Stimulated activated naive B cell treated with anti-CD40 and anti-IgM and Interleukin-4, amounts not matched to agents 10 μg/mL and 1 μg/mL and 100 μg/mL, for 72 hours (primary cell): ENCODE measurements around the gene ARPC5.

Experiments
- ATAC-seq, 2 donors: fragments of 150-1000 bp; cut with Tn5 transposase; replicated peaks; 2 replicates each; pipeline ENCODE4 v1.10.0; 2021; ENCODE audit warnings: moderate library complexity in 1 of 2
- DNase-seq: peaks from one replicate; pipeline ENCODE4 v3.0.0; 2021
- H3K27ac Mint-ChIP-seq: one replicate; pipeline ENCODE4 v1.8.0; 2022; ENCODE audit warnings: mild to moderate bottlenecking, mixed read lengths
- H3K27me3 Mint-ChIP-seq, 2 donors: one replicate each; pipeline ENCODE4 v1.8.0; 2022; ENCODE audit warnings: mixed read lengths in 2 of 2
- H3K36me3 Mint-ChIP-seq, 2 donors: one replicate each; pipeline ENCODE4 v1.8.0; 2022; ENCODE audit warnings: mixed read lengths in 2 of 2, mild to moderate bottlenecking in 1 of 2
- H3K4me1 Mint-ChIP-seq, 2 donors: one replicate each; pipeline ENCODE4 v1.8.0; 2022; ENCODE audit warnings: mixed read lengths in 2 of 2, mild to moderate bottlenecking in 1 of 2
- H3K4me3 Mint-ChIP-seq, 2 donors: one replicate each; pipeline ENCODE4 v1.8.0; 2022; ENCODE audit warnings: mild to moderate bottlenecking in 2 of 2, mixed read lengths in 2 of 2, moderate library complexity in 1 of 2
- H3K9me3 Mint-ChIP-seq, 2 donors: one replicate each; pipeline ENCODE4 v1.8.0; 2022; ENCODE audit warnings: mixed read lengths in 2 of 2, mild to moderate bottlenecking in 1 of 2

ARPC5 gene

DNA sequence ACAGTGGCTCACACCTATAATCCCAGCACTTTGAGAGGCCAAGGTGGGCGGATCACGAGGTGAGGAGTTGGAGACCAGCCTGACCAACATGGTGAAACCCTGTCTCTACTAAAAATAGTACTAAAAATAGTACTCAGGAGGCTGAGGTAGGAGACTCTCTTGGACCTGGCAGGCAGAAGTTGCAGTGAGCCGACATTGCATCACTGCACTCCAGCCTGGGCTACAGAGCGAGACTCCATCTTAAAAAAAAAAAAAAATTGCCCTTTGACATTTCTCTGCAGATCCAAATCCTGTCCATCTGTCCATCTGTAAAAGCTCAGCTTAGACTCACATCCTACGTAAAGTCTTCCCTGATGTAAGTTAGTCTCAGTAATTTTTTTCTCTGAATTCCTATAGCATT lies 39.1 kb downstream of the ARPC5 start:
- Mint-ChIP-seq H3K4me1 (peaks cover 28 to 43% of the 10 kb centered on the region in 2 donors), H3K27ac (no peak overlapping the region), H3K36me3 (peaks cover 4 to 5% of the 10 kb centered on the region in 2 donors), H3K4me3 (no peak overlapping the region), H3K27me3 (no peaks in the 10 kb centered on the region), H3K9me3 (peaks cover 4 to 6% of the 10 kb centered on the region in 2 donors)
- ATAC-seq = no peak
- no peak for DNase-seq

DNA sequence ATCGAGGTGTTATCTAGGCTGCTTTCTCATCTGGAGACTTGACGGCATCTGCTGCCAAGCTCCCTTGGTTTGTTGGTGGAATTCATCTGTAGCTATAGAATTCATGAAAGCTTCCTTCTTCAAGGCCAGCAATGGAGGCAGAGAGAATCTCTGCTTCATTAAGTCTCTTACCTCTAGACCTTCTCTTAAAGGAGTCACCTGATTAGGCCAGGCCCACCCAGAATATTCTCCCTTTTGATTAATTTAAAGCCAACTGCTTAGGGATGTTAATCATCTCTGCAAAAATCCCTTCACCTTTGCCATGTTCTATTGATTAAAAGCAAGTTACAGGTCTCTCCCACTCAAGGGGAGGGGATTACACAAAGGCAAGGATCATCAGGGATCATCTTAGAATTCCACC lies 40.0 kb downstream of the ARPC5 start:
- DNase-seq (no peak), ATAC-seq (no peak)
- Mint-ChIP-seq H3K27me3 (no peaks in the 10 kb centered on the region), H3K4me3 (no peak overlapping the region), H3K9me3 (peaks cover 1 to 6% of the 10 kb centered on the region in 2 donors), H3K4me1 (peaks cover 31 to 49% of the 10 kb centered on the region in 2 donors), H3K36me3 (peaks cover 4 to 5% of the 10 kb centered on the region in 2 donors), H3K27ac (no peak overlapping the region)

DNA sequence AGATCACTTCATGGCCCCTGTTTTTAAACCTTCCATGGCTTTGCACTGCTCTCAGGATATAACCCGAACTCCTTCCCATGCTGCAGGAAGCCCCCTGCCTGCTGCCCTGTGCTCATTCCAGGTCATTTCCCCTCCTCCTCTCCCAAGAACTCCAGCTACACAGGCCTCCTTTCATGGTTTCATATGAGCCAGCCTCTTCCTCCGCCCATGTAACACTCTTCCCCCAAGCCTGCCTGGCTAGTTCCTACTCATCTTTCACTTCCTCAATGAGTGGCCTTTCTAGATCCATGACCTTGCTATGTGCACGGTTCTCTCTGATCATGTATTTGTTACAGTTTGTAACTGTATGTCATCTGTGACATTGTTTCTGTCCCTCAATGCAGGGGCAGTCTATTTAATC lies 42.2 kb downstream of the ARPC5 start:
- peaks cover 1 to 6% of the 10 kb centered on the region in 2 donors for H3K9me3 Mint-ChIP-seq
- H3K4me1 Mint-ChIP-seq = peaks cover 41 to 63% of the 10 kb centered on the region in 2 donors
- ATAC-seq (peak; percentile 63 to 68), DNase-seq (peak; percentile 51)
- H3K27ac Mint-ChIP-seq = peak overlapping the region; percentile 94
- H3K36me3 Mint-ChIP-seq = peaks cover 4 to 9% of the 10 kb centered on the region in 2 donors
- H3K4me3 Mint-ChIP-seq = peak overlapping the region; percentile 41 to 57
- no peaks in the 10 kb centered on the region for H3K27me3 Mint-ChIP-seq

DNA sequence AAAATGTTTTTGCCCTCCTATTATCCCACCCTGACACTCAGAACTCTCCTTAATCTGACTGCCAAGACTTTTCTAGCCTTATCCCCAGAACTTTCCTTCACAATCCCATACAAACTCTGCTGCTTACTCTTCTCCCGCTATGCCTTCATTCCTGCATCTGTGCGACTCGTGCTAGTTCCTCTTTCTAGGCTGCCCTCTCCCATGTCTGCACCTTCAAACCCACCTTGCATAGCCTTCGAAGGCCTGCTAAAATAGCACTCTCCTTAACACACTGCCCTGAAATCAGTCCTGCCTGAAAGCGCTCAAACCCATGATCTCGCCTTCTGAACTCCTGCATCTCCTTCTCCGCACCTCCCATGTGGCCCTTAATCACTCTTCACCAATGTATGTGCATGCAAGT lies 42.9 kb downstream of the ARPC5 start:
- Mint-ChIP-seq H3K27ac (peak overlapping the region; percentile 94), H3K36me3 (peaks cover 4 to 9% of the 10 kb centered on the region in 2 donors), H3K4me1 (peaks cover 38 to 57% of the 10 kb centered on the region in 2 donors), H3K27me3 (no peaks in the 10 kb centered on the region), H3K4me3 (peak overlapping the region; percentile 41 to 57), H3K9me3 (peaks cover 1 to 6% of the 10 kb centered on the region in 2 donors)
- no peak for ATAC-seq
- no peak for DNase-seq

DNA sequence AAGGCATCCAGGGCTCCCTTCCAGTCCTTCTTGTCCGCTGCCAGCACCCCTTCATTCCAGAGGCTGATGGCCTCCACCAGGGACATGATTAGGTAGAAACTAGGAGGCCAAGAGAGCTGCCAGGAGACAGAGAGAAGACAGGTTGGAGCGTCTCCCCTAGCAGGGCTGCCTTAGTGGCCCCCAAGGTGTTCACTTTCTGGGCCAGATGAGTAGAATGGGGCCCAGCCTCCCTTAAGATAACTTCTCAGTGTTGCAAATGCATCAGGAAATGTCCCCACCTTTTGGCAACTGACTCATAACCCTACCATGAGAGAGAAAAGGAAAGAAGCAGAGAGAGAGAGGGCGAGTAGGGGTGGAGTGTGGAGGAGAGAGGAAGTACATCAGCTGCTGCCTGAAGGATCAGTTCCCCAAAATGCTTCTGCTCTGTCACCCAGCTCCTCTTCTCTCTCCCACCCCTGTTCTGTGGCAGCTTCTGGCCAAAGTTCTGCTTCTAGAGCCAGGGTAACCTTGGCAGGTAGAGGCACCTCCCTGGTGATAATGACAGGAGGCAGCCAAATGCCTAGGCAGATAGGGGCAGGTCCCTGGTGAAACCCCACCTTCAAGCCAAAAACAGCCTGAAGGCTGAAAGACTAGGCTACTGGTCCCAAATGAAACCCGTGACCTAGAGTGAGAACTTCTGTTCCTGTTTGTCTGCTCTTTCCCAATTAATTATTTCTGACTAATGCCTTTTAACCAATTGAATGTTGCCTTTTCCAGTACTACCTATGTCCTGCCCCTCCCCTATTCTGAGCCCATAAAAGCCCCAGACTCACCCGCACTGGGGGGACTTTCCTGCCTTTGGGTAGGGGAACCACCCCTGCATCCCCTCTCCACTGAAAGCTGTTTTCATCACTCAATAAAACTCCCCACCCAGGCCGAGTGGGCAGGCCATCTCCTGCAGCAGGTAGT lies 45.1 kb downstream of the ARPC5 start, which contains the start of gene NCF2:
TSS of gene NCF2 (minus strand) at position 216 of the 948 bp plus-strand sequence. CDS start at position 86, 130 bp downstream.
- Mint-ChIP-seq H3K4me1 (peaks cover 43 to 63% of the 10 kb centered on the region in 2 donors), H3K27me3 (no peaks in the 10 kb centered on the region), H3K9me3 (peaks cover 1 to 6% of the 10 kb centered on the region in 2 donors), H3K27ac (peak within 1 kb of the TSS; percentile 96), H3K36me3 (peaks cover 17 to 22% of the 10 kb centered on the region in 2 donors), H3K4me3 (peak within 1 kb of the TSS; percentile 88 to 91)
- peak; percentile 83 to 88 for ATAC-seq
- DNase-seq = peak; percentile 90

DNA sequence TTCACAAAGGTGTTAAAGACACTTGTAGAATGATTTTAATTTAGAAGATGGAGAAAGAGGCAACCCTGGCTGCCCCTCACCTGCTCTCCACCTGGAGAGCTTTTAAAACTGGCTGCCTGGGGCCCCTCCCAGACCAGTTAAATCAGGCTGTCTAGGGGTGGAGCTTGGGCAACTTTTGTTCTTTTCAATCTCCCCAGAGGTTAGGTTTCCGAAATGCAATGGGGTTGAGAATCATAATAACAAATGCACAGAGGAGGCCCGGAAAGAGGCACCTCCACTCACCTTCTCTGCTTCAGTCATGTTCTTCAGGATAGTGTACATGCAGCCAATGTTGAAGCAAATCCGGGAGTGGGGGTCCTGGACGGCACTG lies 45.7 kb downstream of the ARPC5 start:
- peaks cover 0 to 6% of the 10 kb centered on the region in 2 donors for H3K9me3 Mint-ChIP-seq
- H3K36me3 Mint-ChIP-seq = peaks cover 19 to 27% of the 10 kb centered on the region in 2 donors
- DNase-seq (peak; percentile 25), ATAC-seq (peak; percentile 18 to 23)
- H3K4me3 Mint-ChIP-seq = peak overlapping the region; percentile 88 to 91
- no peaks in the 10 kb centered on the region for H3K27me3 Mint-ChIP-seq
- H3K4me1 Mint-ChIP-seq = peaks cover 46 to 70% of the 10 kb centered on the region in 2 donors
- peak overlapping the region; percentile 96 for H3K27ac Mint-ChIP-seq

DNA sequence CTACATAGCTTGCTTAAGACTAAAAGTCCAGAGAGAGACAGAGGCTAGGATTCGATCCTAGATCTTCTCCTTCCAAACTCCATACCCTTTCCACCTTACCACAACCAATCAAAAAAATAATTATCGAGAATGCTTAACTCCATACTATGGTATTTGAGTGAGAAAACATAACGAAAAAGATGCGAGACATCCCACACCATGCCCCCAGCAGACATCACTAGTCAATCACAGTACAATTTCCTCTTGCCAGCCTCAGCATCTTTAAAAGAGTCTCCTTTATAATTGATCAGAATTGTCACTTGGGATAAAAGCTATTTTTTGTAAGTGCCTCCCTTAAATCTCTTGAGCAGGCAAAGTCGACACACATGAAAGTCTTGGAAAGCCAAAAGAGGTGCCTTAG lies 46.2 kb downstream of the ARPC5 start:
- no peak for DNase-seq
- H3K4me1 Mint-ChIP-seq = peaks cover 49 to 75% of the 10 kb centered on the region in 2 donors
- no peaks in the 10 kb centered on the region for H3K27me3 Mint-ChIP-seq
- no peak for ATAC-seq
- peaks cover 20 to 32% of the 10 kb centered on the region in 2 donors for H3K36me3 Mint-ChIP-seq
- H3K27ac Mint-ChIP-seq = peak overlapping the region; percentile 96
- H3K9me3 Mint-ChIP-seq = peaks cover 0 to 6% of the 10 kb centered on the region in 2 donors
- peak overlapping the region; percentile 88 to 91 for H3K4me3 Mint-ChIP-seq

DNA sequence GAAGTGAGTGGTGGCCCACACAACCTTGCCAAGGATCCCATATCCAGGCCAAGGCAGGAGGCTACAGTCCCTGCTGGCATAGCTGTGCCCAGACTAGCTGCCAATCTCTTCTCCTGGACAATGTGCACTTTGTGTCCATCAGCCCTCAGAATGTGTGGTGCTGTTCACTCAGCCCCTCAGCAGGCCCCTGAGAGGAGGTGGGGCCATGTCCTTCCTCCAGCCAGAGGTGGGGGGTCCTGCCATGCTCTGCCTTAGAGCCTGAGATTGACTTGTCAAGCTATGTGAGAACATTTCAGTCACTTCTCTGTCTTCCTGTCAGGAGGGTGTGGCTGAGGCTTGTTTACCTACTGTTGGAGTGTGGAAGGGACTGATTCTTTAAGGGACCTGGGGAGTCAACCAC lies 46.8 kb downstream of the ARPC5 start:
- DNase-seq = no peak
- peak overlapping the region; percentile 88 to 91 for H3K4me3 Mint-ChIP-seq
- no peaks in the 10 kb centered on the region for H3K27me3 Mint-ChIP-seq
- peaks cover 47 to 73% of the 10 kb centered on the region in 2 donors for H3K4me1 Mint-ChIP-seq
- peaks cover 21 to 37% of the 10 kb centered on the region in 2 donors for H3K36me3 Mint-ChIP-seq
- H3K27ac Mint-ChIP-seq = peak overlapping the region; percentile 96
- peaks cover 0 to 6% of the 10 kb centered on the region in 2 donors for H3K9me3 Mint-ChIP-seq
- no peak for ATAC-seq

DNA sequence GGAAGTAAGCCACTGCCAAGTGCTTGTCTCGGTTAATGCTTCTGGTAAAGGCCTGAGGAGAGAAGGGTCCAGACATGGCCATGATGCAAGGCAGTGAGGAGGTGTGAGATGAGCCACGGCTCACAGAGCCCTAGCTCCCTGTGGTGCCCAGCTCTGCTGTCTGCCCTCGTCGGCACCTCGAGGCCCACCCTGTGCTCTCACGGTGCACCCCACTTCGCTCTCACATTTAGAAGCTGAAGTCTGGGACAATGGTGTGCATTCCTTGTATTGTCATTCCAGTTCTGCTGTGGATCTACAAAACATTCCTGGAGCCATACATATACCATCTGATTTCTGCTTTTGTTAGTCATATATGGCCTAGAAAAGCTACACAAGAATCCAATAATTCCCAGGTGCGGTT lies 48.7 kb downstream of the ARPC5 start:
- no peak overlapping the region for H3K27ac Mint-ChIP-seq
- no peaks in the 10 kb centered on the region for H3K27me3 Mint-ChIP-seq
- no peak overlapping the region for H3K4me3 Mint-ChIP-seq
- H3K4me1 Mint-ChIP-seq = peaks cover 43 to 71% of the 10 kb centered on the region in 2 donors
- H3K9me3 Mint-ChIP-seq = peaks cover 1 to 2% of the 10 kb centered on the region in 2 donors
- H3K36me3 Mint-ChIP-seq = peaks cover 31 to 49% of the 10 kb centered on the region in 2 donors
- ATAC-seq = no peak
- no peak for DNase-seq

DNA sequence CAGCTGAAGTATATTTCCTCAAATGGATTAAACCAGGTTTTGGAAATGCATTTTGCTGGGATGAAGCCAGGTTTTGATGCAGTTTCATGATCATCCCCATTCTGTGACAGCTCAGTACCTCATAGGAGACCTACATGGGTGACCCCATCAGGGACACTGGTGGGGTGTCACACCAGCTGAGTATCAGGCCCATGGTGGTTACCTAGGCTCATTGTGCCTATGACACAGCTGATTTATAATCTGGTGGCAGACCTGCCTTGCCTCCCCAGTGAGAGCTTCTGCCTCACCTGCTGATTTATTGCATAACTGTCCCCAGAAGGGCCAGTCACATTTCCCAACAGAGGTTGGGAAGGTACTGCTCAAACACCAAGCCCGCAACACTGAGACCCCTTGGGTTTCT lies 49.1 kb downstream of the ARPC5 start:
- Mint-ChIP-seq H3K9me3 (peaks cover 2 to 3% of the 10 kb centered on the region in 2 donors), H3K4me3 (no peak overlapping the region), H3K4me1 (peaks cover 45 to 71% of the 10 kb centered on the region in 2 donors), H3K27ac (no peak overlapping the region), H3K36me3 (peaks cover 34 to 52% of the 10 kb centered on the region in 2 donors), H3K27me3 (no peaks in the 10 kb centered on the region)
- no peak for ATAC-seq
- no peak for DNase-seq

DNA sequence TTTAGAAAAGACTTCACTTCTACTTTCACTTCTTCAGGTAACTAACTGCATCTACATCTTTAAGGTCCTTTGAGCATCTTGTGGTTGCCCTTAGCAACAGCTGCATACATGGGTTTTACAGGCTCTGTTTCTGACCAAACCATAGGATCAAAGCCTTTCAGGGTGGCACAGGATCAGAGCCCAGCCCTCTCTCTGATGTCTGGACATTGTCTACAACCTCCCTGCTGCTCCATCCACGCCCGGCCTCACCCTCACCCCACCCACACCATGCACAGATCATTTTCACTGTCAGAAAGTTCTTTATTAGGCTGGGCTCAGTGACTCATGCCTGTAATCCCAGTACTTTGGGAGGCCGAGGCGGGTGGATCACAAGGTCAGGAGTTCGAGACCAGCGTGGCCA lies 50.5 kb downstream of the ARPC5 start:
- H3K4me1 Mint-ChIP-seq = peaks cover 45 to 68% of the 10 kb centered on the region in 2 donors

DNA sequence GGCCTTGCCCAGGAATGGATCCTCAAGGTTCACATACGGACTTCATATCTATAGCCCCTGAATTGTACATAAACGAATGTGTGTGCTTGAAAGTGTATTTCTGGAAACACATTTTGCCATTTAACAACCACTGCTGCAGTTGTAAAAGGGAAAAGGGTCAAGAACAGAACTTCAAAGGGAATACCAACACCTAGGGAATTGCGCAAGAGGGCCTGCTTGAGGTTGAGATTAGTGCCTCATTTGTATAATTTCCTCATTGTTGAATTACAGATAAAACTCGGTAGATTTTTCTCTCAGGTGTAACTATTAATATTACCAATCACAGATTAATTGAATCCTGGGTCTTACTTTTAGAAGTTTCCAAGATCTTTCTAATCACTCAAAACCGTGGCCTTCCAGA lies 51.4 kb downstream of the ARPC5 start:
- DNase-seq = no peak
- H3K4me1 Mint-ChIP-seq = peaks cover 41 to 64% of the 10 kb centered on the region in 2 donors
- peaks cover 2 to 3% of the 10 kb centered on the region in 2 donors for H3K9me3 Mint-ChIP-seq
- H3K4me3 Mint-ChIP-seq = no peak overlapping the region
- H3K36me3 Mint-ChIP-seq = peaks cover 36 to 58% of the 10 kb centered on the region in 2 donors
- no peak overlapping the region for H3K27ac Mint-ChIP-seq
- no peak for ATAC-seq
- no peaks in the 10 kb centered on the region for H3K27me3 Mint-ChIP-seq

More for the DNA sequence above, 50.5 kb downstream of the ARPC5 start:
- Mint-ChIP-seq H3K36me3 (peaks cover 34 to 62% of the 10 kb centered on the region in 2 donors), H3K4me3 (no peak overlapping the region), H3K27me3 (no peaks in the 10 kb centered on the region), H3K9me3 (peaks cover 2 to 3% of the 10 kb centered on the region in 2 donors), H3K27ac (no peak overlapping the region)
- DNase-seq (no peak), ATAC-seq (no peak)

DNA sequence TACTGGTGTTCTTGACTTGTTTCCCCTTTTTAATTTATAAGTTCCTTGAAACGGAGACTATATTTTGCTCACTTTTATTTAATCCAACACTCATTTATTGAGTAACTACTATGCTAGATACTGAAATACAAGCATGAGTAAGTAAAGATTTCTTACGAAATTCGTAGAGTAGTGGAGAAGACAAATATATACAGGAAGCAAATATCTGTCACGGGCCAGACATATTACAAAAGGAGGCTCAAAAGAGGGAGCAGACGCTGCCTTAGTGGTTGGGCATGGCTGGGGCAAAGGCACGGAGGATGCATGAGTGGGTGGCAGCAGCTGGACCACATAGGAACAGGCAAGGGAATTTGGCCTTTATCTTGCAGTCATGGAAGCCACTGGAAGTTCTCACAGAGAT lies 52.1 kb downstream of the ARPC5 start:
- no peak for DNase-seq
- peaks cover 2 to 3% of the 10 kb centered on the region in 2 donors for H3K9me3 Mint-ChIP-seq
- H3K27ac Mint-ChIP-seq = peak overlapping the region; percentile 79
- H3K4me1 Mint-ChIP-seq = peaks cover 36 to 62% of the 10 kb centered on the region in 2 donors
- no peak for ATAC-seq
- H3K27me3 Mint-ChIP-seq = no peaks in the 10 kb centered on the region
- H3K4me3 Mint-ChIP-seq = no peak overlapping the region
- H3K36me3 Mint-ChIP-seq = peaks cover 42 to 61% of the 10 kb centered on the region in 2 donors

DNA sequence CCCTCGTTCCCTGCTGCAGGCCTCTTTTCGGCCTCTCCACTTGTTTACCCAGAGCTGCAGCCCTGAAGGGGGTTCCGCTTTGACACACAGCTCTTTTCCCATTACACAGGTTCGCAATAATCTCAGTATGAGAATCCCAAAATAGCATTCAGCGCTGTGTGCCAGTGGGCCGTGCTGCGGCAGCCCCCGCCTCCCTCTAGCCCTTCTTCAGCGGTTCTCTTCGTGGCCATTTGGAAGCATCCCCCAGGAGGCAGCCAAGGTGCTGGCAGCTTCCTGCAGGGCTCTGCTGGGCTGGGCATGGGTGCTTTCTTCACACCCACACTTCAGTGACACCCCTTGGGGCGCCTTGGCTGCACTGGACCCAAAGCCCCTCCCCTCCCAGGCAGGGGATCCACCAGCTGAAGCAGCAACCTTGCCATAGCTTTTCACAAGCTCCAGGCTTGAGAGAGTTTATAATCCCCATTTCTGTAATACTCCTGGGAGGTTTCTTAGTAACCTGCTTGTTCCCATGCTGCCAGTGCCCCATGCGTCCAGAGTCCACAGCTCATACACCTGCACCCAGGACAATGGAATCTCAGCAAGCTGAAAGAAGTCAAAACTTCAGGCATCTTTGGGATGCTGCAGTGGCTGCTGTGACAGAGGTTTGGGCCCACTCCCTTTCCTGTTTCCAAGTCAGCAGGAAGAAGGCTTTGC lies 53.4 kb downstream of the ARPC5 start:
- Mint-ChIP-seq H3K36me3 (peaks cover 52 to 66% of the 10 kb centered on the region in 2 donors), H3K4me3 (peak overlapping the region in 1 of 2 donors; percentile 55), H3K9me3 (peaks cover 2 to 3% of the 10 kb centered on the region in 2 donors), H3K27me3 (no peaks in the 10 kb centered on the region), H3K27ac (peak overlapping the region; percentile 81), H3K4me1 (peaks cover 39 to 73% of the 10 kb centered on the region in 2 donors)
- ATAC-seq (no peak), DNase-seq (no peak)
